Ovary (tissue), 3 donors: ENCODE measurements around the gene C15orf39.

Source experiments
- CTCF ChIP-seq, 3 donors: fragments of 450-650 bp in 2 of 3; fragments of 200-600 bp in 1 of 3; IDR thresholded peaks; one replicate each; pipeline versions ENCODE4 v1.5.1 to v1.8.0; 2016 to 2022; ENCODE audit warnings: antibody characterized with exemption in 3 of 3, mild to moderate bottlenecking in 1 of 3
- EP300 ChIP-seq: sonication (generic); formaldehyde crosslinking; IDR thresholded peaks from one replicate; pipeline ENCODE4 v1.6.1; 2017; ENCODE audit warnings: antibody characterized with exemption
- donor health status: DM: no; HTN: no; CAD: no.

GRCh38 chr15:75227663-75228280 is 26.1 kb downstream of the C15orf39 start:
- TF ChIP-seq CTCF (IDR thresholded peaks at IDR 0.05) (no peak), EP300 (no peak)
